HCT116 (cell line): Measurements from ENCODE around the gene SPDYE2. TPM values are rescaled to one million over a fixed set of nuclear protein-coding genes. Genes with fewer than 3 reads are reported as not detected.
"Not testable (repeated sequence)": the region's sequence is repeated elsewhere in the genome, so short reads cannot be mapped to it uniquely, and the experiment has no call there.

ENCODE experiments used
- ATAC-seq: fragments of 200-7000 bp; cut with Tn5 transposase; 2 replicates; pipeline ENCODE4 v1.9.1; 2020; ENCODE audit warnings: mild to moderate bottlenecking, moderate library complexity
- BruUV-seq: library from RNA; stranded (reverse); fragments of 400-500 nt; replicated peaks from 2 replicates; lab custom pipeline; 2021; lab: Mats Ljungman, UMichigan
- CTCF ChIA-PET: fragments of 300-600 bp; sonication (Branson Sonifier 250); formaldehyde crosslinking; loops from one replicate; lab custom pipeline; 2021; ENCODE audit warnings: antibody characterized with exemption; lab: Charles Lee
- POLR2A ChIA-PET: fragments of 300-600, 350-600 bp; sonication (Branson Sonifier 250); formaldehyde crosslinking; loops from one replicate; lab custom pipeline; 2021; ENCODE audit warnings: antibody characterized with exemption; lab: Charles Lee
- RAD21 ChIA-PET, 2 experiments: fragments of 300-600 bp; sonication (Branson Sonifier 250); formaldehyde crosslinking; loops; one replicate each; lab custom pipeline; 2023; ENCODE audit warnings: low total read pairs in 2 of 2; ENCODE audit not compliant: uncharacterized antibody in 2 of 2, unreplicated experiment in 2 of 2, low non-redundant PET in 1 of 2; lab: Charles Lee
- DNase-seq: peaks from one replicate; pipeline ENCODE4 v3.0.0-alpha.2; 2010; ENCODE audit warnings: low read depth, low spot score
- H2AFZ ChIP-seq: fragments of 200-600 bp; shearing (Covaris generic), sonication (generic); 2 replicates; pipeline ENCODE4 v1.6.1; 2017; ENCODE audit warnings: low read depth, mixed run types, mixed read lengths, antibody characterized with exemption, low read length; ENCODE audit not compliant: poor library complexity, severe bottlenecking
- H3K27ac ChIP-seq: 2 replicates; pipeline ENCODE4 v1.5.1; 2012; ENCODE audit warnings: low read depth, low read length
- H3K27me3 ChIP-seq: fragments of 200-600 bp; sonication (generic); 2 replicates; pipeline ENCODE4 v1.6.1; 2016; ENCODE audit warnings: mixed run types, low read length, mixed read lengths; ENCODE audit not compliant: insufficient read depth
- H3K36me3 ChIP-seq, 2 experiments: fragments of 200-500 bp in 1 of 2; fragments of 200-600 bp in 1 of 2; sonication (Bioruptor generic) in 1 of 2; sonication (generic) in 1 of 2; 2 replicates each; pipeline versions ENCODE4 v1.5.1 to v1.6.1; 2014 to 2016; ENCODE audit warnings: low read length in 2 of 2, inconsistent platforms in 1 of 2, mixed read lengths in 1 of 2, mixed run types in 1 of 2; ENCODE audit not compliant: insufficient read depth in 2 of 2, control insufficient read depth in 1 of 2
- H3K4me1 ChIP-seq, 2 experiments: fragments of 200-600 bp in 1 of 2; sonication (generic) in 1 of 2; 2 replicates each; pipeline versions ENCODE4 v1.5.1 to v1.6.1; 2012 to 2017; ENCODE audit warnings: low read length in 2 of 2, inconsistent platforms in 1 of 2, mild to moderate bottlenecking in 1 of 2, mixed read lengths in 1 of 2, mixed run types in 1 of 2, moderate library complexity in 1 of 2; ENCODE audit not compliant: insufficient read depth in 2 of 2, control insufficient read depth in 1 of 2
- H3K4me2 ChIP-seq: fragments of 200-600 bp; sonication (generic); 2 replicates; pipeline ENCODE4 v1.6.1; 2017; ENCODE audit warnings: mixed run types, low read length, mixed read lengths
- H3K4me3 ChIP-seq, 2 experiments: fragments of 200-600 bp in 1 of 2; sonication (generic) in 1 of 2; replicated peaks in 1 of 2; 2 replicates each; pipeline ENCODE4 v1.5.1; 2011 to 2016; ENCODE audit warnings: low read length in 2 of 2, control low read depth in 1 of 2, low read depth in 1 of 2, mild to moderate bottlenecking in 1 of 2, mixed read lengths in 1 of 2, mixed run types in 1 of 2
- H3K79me2 ChIP-seq: fragments of 200-600 bp; sonication (generic); 2 replicates; pipeline ENCODE4 v1.6.1; 2017; ENCODE audit warnings: mild to moderate bottlenecking, mixed run types, low read length, moderate library complexity, mixed read lengths; ENCODE audit not compliant: insufficient read depth
- H3K9ac ChIP-seq: fragments of 200-600 bp; sonication (generic); 2 replicates; pipeline ENCODE4 v1.6.1; 2016; ENCODE audit warnings: low read length, mixed read lengths
- H3K9me2 ChIP-seq: fragments of 200-600 bp; sonication (generic), shearing (Covaris generic); 2 replicates; pipeline ENCODE4 v1.6.1; 2017; ENCODE audit warnings: mixed run types, mild to moderate bottlenecking, moderate library complexity; ENCODE audit not compliant: insufficient read depth
- H3K9me3 ChIP-seq, 2 experiments: fragments of 200-500 bp in 1 of 2; fragments of 200-600 bp in 1 of 2; sonication (Bioruptor generic) in 1 of 2; sonication (generic) in 1 of 2; 2 replicates each; pipeline ENCODE4 v1.6.1; 2014 to 2017; ENCODE audit warnings: low read length in 2 of 2, mixed read lengths in 2 of 2, inconsistent platforms in 1 of 2, low read depth in 1 of 2, mild to moderate bottlenecking in 1 of 2, mixed run types in 1 of 2, moderate library complexity in 1 of 2; ENCODE audit not compliant: control insufficient read depth in 1 of 2, insufficient read depth in 1 of 2
- H4K20me1 ChIP-seq: fragments of 200-600 bp; sonication (generic), shearing (Covaris generic); 2 replicates; pipeline ENCODE4 v1.6.1; 2017; ENCODE audit warnings: mixed run types, mild to moderate bottlenecking, moderate library complexity; ENCODE audit not compliant: insufficient read depth
- intact Hi-C: fragments of 100-400 bp; cut with micrococcal nuclease; formaldehyde crosslinking; loops from 2 replicates; pipeline ENCODE4 v1.10.0; 2022
- total RNA-seq: library from RNA; stranded (reverse); gene quantifications from one replicate; pipeline ENCODE4 v1.2.1, GENCODE V29; 2021; ENCODE audit not compliant: unreplicated experiment

The SPDYE2 gene
- total RNA-seq, 1 experiment from 2014 or later, result not detected

GRCh38 chr7:102510575-102510974 lies 40.5 kb upstream of the SPDYE2 start:
- BruUV-seq, RAD21 ChIA-PET, H3K9me3 ChIP-seq, H3K36me3 ChIP-seq, H3K4me2 ChIP-seq, H3K9me2 ChIP-seq, H3K4me3 ChIP-seq, CTCF ChIA-PET, ATAC-seq, H3K79me2 ChIP-seq, H3K9ac ChIP-seq, POLR2A ChIA-PET, H3K4me1 ChIP-seq, H3K27me3 ChIP-seq, H3K27ac ChIP-seq, DNase-seq, H2AFZ ChIP-seq, intact Hi-C loops, H4K20me1 ChIP-seq: not testable (repeated sequence)

GRCh38 chr7:102511860-102512522 lies 39.0 kb upstream of the SPDYE2 start:
- CTCF ChIA-PET, DNase-seq: not testable (repeated sequence)

GRCh38 chr7:102512642-102513221 lies 38.3 kb upstream of the SPDYE2 start:
- CTCF ChIA-PET, BruUV-seq, ATAC-seq: not testable (repeated sequence)

More at GRCh38 chr7:102511860-102512522, 39.0 kb upstream of the SPDYE2 start:
- H3K9me2 ChIP-seq, H4K20me1 ChIP-seq, H3K27ac ChIP-seq, H3K79me2 ChIP-seq, POLR2A ChIA-PET, H2AFZ ChIP-seq, H3K27me3 ChIP-seq, H3K4me1 ChIP-seq, H3K4me3 ChIP-seq, H3K9ac ChIP-seq, intact Hi-C loops, BruUV-seq, RAD21 ChIA-PET, H3K9me3 ChIP-seq, H3K36me3 ChIP-seq: not testable (repeated sequence)
- peak; percentile 88 for ATAC-seq
- H3K4me2 ChIP-seq, result peak overlapping the region; percentile 25; the same call in 1 of the 2 replicates

GRCh38 chr7:102514881-102515721 lies 35.9 kb upstream of the SPDYE2 start:
- H3K79me2 ChIP-seq, H3K4me1 ChIP-seq, H3K36me3 ChIP-seq, CTCF ChIA-PET, intact Hi-C loops, DNase-seq, H4K20me1 ChIP-seq, H3K4me2 ChIP-seq, H3K4me3 ChIP-seq, ATAC-seq, H3K9me2 ChIP-seq, H3K27me3 ChIP-seq, POLR2A ChIA-PET, H3K9ac ChIP-seq, H2AFZ ChIP-seq, H3K9me3 ChIP-seq, RAD21 ChIA-PET, BruUV-seq, H3K27ac ChIP-seq: not testable (repeated sequence)

More at GRCh38 chr7:102512642-102513221, 38.3 kb upstream of the SPDYE2 start:
- DNase-seq, H3K4me1 ChIP-seq, intact Hi-C loops, H4K20me1 ChIP-seq, H3K9me3 ChIP-seq, H3K9ac ChIP-seq, POLR2A ChIA-PET, H3K79me2 ChIP-seq, H3K27me3 ChIP-seq, H3K36me3 ChIP-seq, H3K27ac ChIP-seq, H3K9me2 ChIP-seq, RAD21 ChIA-PET, H2AFZ ChIP-seq: not testable (repeated sequence)
- peak overlapping the region; percentile 25 for H3K4me2 ChIP-seq
- H3K4me3 ChIP-seq, result peak overlapping the region in 1 of 2 experiments; percentile 9; a peak in 1 of 4 replicates
